HT-29 (cell line): Measurements from ENCODE around the gene MEGF9. TPM values are rescaled to one million over a fixed set of nuclear protein-coding genes. Genes with fewer than 3 reads are reported as not detected.
"Not testable (repeated sequence)": the region's sequence is repeated elsewhere in the genome, so short reads cannot be mapped to it uniquely, and the experiment has no call there.

Experiments used
- DNase-seq: peaks from one replicate; pipeline ENCODE4 v3.0.0-alpha.2; 2015; ENCODE audit warnings: low spot score
- total RNA-seq: library from RNA; depleted of rRNA; stranded (reverse); fragments of >200 nt; shearing (Covaris generic); gene quantifications from 2 replicates; pipeline ENCODE4 v1.2.3, GENCODE V29; 2014; rRNA removed

MEGF9 gene
- total RNA-seq, 1 experiment from 2014 or later: 2.4 TPM

- no peak for DNase-seq
Observed at GRCh38 chr9:120574473-120574872, 139.8 kb downstream of the MEGF9 start.

DNA sequence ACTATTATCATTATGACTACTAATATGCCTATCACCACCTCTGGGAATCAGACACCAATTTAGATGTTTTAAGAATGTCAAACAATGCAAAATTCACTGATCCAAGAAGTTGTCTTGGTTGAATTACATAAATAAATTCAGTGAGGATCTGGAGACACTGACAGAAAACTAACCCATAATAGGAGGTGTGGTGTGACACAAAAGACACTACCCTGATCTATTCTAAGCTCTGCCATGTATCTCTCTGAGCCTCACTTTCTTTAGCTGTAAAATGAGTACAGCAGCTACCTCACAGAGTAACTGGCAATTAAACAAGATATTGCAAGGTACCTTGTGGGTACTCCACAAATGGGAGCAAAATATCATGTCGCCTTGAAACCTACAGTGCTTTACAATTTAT lies 141.8 kb downstream of the MEGF9 start:
- no peak for DNase-seq

- DNase-seq: no peak
Observed at GRCh38 chr9:120571443-120572257, 142.6 kb downstream of the MEGF9 start.

- no peak for DNase-seq
Observed at GRCh38 chr9:120570296-120570695, 144.0 kb downstream of the MEGF9 start.

- no peak for DNase-seq
Observed at GRCh38 chr9:120569556-120569955, 144.7 kb downstream of the MEGF9 start.

DNA sequence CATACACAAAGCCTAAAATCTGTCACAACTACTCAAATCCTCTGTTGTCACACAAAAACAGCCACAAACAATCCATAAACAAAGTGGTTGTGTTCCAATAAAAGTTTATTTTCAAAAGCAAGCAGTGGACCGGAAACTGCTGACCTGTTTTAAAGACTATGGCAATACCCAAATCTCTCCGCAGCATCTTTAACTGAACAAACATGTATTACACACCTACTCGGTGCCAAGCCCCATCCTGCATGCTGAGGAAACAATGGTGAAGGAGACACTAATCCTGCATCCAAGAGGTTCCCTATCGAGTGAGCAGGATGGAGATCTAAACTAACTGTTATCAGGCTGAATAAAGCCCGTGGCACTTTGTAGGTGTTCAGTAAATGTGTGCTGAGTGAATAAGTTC lies 145.5 kb downstream of the MEGF9 start:
- DNase-seq: no peak

GRCh38 chr9:120567874-120568273 lies 146.4 kb downstream of the MEGF9 start:
- no peak for DNase-seq

GRCh38 chr9:120567081-120567480 lies 147.2 kb downstream of the MEGF9 start:
- DNase-seq: no peak

DNA sequence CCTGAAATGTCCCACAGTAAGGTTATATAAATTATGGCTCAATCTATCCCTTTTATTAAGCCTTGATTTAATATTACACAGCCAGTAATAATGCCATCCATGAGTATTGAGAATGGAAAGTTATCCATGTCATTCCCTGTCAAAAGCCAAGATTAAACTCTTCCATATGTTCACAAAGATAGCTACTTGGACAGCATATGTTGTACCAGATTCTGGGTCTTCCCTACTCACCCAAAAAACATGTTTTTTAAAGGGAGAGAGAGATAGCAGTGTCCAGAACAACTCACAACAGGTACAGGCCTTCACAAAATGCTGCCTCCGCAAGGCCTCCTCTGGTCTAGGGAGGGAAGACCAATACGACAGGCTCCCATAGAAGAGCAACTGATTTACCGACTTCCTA lies 149.7 kb downstream of the MEGF9 start:
- DNase-seq: no peak

GRCh38 chr9:120562861-120563443 lies 151.3 kb downstream of the MEGF9 start:
- DNase-seq: no peak

DNA sequence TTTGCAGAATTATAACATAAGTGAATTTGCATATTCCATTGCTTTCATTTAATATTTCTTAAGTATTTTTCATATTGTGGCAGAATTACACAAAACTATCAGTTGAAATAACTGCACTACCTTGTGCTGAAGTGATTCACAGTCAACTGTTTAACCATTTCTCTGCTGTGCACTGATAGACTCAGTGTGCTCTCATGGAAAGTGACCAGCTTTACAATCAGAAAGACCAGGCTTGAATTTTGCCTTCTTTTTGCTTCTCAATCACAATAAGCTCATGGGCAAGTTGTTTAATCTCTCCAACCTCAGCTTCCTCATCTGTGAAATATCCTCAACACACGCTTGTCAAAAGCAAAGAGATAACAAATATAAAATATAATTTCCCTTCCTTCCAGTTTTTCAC lies 152.6 kb downstream of the MEGF9 start:
- DNase-seq: no peak

DNA sequence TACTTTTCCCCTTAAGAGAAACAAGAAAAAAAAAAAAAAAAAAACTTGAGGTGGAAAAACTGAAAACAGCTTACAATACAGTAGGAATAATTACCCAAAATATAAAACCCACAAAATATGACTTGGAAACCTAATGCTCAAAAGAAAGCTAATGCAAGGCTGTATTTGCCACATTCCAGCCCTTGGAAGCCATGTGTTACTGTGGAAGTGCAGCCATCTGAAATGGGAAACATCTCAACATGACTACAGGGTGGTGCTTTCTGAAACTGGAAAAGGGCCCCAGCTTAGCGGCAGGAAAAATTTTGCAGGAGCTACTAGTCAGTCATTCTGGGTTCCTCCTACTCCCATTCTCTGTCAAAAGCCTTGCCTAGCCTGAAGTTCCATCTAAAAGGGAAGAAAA lies 154.7 kb downstream of the MEGF9 start:
- no peak for DNase-seq

GRCh38 chr9:120558454-120558853 lies 155.8 kb downstream of the MEGF9 start:
- no peak for DNase-seq

- DNase-seq: no peak
Observed at GRCh38 chr9:120557205-120557604, 157.1 kb downstream of the MEGF9 start.

DNA sequence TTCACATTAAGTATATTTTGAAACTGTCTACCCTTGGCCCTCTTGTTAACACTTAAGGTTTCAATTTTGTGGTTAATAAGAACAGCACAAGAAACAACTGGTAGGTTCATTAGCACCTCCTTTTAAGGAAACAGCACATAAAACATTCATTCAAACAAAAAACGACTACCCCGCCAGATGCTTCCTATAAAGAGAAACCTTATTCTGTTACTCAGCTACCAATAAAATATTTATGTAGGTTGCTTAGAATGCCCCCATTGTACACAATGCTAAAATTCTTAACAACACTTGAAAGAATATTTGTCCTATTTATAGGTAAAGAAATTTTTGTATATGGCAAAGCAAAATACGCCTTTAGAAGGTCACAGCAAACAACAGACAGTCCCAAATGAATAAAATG lies 157.5 kb downstream of the MEGF9 start:
- no peak for DNase-seq

- DNase-seq: no peak
Observed at GRCh38 chr9:120555839-120556238, 158.4 kb downstream of the MEGF9 start.

- not testable (repeated sequence) for DNase-seq
Observed at GRCh38 chr9:120552210-120552704, 162.0 kb downstream of the MEGF9 start.

Other genes with a start within 250 kb of the MEGF9 start
- 22.2 and 29.5 TPM in 2 replicates for gene CDK5RAP2, start 134.3 kb downstream of the MEGF9 start, total RNA-seq
- gene FBXW2, start 78.9 kb upstream of the MEGF9 start, total RNA-seq: 26.7 and 36.2 TPM in 2 replicates
- gene PSMD5, start 128.5 kb upstream of the MEGF9 start, total RNA-seq: 17.4 and 26.5 TPM in 2 replicates
- 100 and 106 TPM in 2 replicates for gene PHF19, start 162.7 kb upstream of the MEGF9 start, total RNA-seq
- gene TRAF1, start 212.3 kb upstream of the MEGF9 start, total RNA-seq: 0.41 and 0.73 TPM in 2 replicates